ENCODE measurements around the gene CGB2.
"Not testable (repeated sequence)": the region's sequence is repeated elsewhere in the genome, so short reads cannot be mapped to it uniquely, and the experiment has no call there.

CGB2 gene

DNA sequence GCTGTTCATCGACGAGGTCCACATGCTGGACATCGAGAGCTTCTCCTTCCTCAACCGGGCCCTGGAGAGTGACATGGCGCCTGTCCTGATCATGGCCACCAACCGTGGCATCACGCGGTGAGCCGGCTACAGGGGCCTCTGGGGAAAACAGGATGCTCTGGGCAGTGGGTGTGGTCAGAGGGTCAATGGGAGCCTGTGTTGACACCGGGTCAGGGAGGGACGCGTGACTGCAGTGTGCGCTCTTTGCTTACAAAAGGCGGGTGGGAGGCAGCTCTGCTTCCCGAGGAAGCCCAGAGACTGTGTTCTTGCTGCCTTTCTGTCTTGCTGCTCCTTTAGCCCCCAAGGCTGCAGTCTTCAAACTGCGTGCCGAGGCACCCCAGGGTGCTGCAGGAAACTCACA is 20.5 kb upstream of the CGB2 start:
- no peak for DNase-seq

DNA sequence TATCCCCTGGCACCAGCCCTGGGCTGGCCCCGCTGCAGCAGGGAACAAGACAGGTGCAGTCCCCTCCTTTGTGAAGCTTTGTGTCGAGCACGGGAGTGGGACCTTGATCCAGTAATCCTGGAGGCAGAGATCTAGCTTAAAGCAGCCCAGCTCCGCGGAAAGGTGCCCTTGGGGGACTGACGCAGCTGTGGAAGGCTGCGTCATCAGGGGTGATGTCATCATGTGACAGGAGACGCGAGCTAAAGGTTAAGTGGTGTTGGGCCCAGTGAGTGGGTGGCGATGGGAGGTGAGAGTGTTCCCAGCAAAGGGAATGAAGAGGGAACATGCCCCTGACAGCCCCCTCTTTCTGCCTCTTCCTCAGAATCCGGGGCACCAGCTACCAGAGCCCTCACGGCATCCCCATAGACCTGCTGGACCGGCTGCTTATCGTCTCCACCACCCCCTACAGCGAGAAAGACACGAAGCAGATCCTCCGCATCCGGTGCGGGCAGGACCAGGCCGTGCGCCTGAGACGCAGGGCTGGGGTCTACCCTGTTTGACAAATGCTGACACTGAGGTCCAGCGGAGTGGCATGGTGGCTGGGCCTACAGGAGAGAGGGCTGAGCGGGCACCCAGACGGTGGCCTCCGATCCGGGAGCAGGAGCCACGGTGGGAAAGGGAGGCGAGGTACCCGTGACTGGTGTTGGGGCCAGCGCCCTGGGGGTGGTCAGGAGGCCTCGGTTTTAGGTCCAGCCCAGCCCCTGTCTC is 17.4 kb upstream of the CGB2 start:
- DNase-seq = no peak

DNA sequence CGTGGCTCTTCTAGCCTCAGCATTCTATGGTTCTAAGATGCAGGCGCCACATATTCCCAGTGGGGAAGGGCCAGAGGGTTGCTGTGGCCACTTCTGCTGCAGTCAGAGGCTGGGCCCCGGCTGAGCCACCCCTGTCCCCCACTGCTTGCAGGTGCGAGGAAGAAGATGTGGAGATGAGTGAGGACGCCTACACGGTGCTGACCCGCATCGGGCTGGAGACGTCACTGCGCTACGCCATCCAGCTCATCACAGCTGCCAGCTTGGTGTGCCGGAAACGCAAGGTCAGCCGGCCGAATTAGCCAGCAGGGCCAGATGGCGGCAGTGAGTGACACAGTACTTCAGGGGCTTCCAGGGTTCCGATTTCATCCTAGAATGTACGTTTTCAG is 16.8 kb upstream of the CGB2 start:
- no peak for DNase-seq

DNA sequence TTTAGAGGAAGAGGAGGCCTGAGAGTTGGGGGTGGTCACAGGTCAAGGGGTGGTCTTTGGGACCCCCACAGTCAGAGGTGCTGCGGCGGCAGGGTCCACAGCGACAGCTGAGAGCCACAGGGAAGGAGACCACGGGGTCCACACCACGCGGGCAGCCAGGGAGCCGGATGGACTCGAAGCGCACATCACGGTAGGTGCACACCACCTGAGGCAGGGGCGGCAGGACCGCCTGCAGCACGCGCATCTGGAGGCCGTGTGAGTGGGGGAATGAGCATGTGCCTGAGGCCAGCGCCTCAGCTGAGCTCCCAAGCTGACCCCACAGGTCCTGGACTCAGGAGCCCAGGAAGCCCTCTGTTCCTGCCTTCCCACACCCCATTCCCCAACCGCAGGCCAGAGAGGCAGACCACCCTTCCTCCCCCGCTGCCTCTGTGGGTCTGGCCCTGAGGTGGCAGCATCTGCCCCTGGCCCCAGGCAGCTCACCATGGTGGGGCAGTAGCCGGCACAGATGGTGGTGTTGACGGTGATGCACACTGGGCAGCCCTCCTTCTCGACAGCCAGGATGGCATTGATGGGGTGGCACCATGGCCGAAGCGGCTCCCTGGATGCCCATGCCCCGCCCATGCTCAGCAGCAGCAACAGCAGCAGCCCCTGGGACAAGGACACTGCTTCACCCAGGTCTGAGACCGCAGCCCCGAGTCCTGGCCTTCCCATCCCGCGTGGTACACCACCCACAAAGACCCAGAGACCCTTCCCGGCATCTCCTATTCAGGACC is 15.4 kb upstream of the CGB2 start:
- no peak for DNase-seq

DNA sequence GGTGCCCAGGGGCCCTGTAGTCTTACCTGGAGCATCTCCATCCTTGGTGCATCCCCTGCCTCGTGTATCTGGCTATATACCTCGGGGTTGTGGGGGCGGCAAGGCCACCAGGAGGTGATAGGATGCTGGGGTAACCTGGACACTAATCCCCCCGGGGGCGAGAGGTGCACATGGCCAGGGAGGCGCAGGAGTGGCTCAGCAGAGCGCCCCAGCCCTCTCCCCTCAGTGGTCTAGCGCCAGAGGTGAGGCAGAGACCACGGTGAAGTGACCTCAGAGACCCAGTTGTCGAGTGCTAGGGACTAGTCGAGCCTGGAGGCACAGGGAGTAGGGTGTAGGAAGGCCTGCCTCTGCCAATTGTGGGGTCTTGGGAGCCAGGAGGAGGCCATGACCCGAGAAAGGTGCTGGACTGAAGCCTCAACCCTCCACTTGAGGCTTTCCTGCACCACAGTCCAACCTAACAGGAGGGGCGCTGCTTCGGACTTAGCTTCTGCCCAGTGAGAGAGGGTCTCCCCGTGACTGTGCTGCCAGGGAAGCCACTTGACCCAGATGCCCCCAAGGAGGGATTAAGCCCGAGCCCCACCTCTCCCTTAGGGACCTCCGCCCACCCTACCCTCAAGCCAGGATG is 14.5 kb upstream of the CGB2 start, which contains the start of gene LHB:
LHB (minus strand) TSS at position 51 of the 625 bp plus-strand sequence; CDS start at position 41, 10 bp downstream.
- no peak for DNase-seq

DNA sequence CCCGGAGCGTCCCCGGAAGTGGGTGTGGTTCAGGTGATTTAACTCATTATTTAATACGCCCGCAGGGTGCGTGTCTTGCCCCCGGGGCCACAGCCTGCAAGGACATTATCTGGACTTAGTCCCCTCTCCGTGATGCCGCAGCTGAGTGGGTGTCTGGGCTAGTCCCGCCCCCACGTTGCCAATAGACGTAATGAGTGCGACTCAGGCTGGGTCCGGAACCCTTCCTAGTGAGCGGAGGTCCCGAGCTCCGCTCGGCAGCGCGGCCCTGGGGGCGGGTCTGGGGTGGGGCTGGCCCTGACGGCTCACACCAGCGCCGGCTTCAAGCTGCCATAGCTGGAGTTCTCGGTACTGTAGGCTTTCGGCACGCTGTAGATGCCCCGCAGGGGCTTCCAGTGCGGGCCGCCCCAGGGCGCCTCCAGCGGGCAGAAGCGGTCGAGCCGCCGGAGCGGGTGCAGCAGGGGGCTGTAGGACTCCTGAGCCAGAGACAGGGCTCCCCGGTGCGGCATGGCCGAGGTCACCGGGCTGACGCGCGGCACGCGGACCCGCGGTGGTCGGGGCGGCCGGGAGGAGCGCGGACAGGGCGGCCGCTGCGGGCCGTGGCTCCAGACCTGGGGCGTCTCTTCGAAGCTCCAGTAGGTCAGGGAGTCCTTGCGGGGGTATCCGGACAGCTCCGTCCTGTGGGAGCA is 13.9 kb upstream of the CGB2 start:
- peak; percentile 66 for DNase-seq

DNA sequence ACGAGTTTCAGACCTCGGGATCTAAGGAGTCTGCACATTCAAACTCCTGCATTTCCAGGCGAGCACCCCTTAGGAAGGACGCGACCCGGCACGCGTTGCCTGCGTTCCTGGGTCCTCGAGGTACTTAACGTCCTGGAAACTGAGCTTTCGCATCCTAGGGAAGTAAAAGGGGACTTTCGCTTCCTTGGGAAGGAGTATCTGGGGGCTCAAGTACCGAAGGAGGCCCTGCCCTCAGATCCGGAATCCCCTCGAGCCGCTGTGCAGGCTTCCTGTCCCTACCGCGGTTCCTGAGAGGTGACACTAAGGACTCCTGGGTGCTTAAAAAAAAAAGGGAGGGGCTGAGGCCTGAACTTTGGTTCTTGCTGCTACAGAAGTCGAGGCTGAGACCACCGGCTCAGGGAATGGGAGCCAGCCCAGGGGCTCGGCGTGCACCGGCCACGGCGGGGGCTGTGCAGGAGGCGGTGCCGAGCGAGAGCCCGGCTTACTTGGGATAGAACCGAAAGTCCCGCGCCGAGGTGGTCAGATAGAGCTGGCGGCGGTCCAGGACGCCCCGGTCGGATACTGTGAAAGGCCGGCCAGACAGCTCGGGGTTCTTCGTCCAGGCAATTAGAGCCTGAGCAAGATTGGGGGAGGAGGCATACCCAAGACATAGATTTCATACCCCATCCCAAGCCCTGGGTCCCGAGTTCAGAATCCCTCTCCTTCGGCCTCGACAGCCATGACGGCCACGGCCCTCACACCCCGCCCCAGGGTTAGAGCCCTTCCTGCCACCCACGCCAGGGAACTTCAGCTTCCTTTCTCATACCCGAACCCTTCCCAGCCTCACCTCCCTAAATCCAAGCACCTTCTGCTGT is 13.1 kb upstream of the CGB2 start:
- DNase-seq = not testable (repeated sequence)

DNA sequence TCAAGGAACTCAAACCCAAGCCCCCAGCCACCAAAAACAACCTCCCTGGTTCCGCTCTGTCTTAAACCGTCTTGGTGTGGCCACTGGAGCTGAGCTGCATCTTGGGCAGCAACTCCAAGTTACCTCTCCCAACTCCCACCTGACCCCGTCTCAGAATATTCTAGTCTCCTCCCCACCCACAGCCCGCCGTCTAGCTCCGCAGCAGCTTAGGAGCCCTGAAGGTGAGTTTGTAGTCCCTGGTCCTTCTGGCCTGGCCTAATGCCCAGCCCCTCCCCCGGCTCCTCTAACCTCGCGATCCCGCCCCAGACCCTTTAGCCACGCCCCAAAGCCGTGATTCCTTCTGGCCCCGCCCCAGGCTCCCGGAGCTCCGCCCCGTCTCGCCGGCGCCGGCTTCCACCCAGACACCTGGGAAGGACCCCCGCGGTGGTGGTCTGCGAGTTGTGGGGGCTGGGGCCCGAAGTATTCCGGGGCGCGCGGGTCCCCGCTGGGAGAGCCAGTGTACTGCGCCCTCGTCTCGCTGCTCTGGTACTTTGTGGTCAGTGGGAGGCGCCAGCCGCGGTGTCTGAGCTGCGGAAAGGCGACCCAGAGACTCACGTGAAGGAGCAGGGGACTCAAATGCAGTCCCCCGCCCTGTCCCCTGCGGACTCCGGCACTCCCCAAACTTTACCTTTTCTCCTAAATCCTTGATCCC is 12.3 kb upstream of the CGB2 start:
- peak; percentile 68 for DNase-seq

DNA sequence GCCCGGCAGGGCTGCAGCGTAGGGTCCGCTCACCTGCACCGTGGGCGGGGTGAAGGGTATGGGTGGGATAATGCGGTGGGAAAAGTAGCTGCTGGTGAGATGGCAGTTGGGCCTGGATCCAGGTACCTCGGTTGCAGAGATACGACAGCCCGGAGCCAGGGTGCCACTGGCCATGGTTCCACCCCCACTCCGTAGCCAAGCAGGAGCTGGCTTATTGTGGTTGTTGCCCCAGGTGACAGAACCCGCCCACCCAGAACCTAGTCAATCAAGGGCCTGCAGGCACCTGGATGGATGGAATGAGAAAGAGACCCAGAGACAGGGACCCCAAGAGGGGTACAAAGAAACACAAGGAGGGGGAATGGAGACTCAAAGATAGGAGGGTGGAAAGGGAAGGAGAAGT is 11.3 kb upstream of the CGB2 start:
- no peak for DNase-seq

DNA sequence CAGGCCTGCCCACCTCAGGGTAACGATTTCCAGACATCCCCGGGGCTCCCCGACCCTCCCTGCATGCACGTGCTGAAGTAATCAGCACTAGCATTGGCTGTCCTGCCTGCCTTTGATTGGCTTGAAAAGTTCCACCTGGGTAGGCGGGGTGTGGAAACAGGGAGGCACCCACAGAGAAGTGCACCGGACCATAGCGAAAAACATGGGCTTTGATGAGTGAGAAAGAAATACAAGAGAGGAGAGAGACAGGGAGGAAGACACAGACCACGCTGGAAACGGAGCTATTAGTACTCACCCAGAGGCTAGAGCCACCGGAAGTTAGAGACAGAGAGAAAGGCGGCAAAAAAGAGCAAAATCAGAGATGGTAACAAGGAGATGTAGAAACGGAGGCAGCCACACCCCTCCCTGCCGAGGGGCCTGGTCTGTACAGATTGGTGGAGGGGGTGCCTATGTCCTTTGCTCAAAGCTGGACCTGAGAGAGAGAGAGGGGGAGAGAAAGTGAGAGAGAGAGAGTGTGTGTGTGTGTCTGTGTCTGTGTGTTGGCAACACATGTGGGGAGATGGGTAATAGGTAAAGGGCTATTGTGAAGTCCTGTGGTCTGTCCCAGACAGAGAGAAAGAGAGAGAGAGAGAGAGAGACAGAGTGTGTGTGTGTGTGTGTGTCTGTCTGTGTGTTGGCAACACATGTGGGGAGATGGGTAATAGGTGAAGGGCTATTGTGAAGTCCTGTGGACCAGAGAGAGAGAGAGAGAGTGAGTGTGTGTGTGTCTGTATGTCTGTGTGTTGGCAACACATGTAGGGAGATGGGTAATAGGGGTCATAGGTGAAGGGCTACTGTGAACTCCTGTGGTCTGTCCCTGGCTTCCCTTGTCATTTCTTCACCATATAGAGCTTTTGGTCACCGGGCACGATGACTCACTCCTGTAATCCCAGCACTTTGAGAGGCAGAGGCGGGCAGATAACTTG is 10.5 kb upstream of the CGB2 start:
- no peak for DNase-seq

DNA sequence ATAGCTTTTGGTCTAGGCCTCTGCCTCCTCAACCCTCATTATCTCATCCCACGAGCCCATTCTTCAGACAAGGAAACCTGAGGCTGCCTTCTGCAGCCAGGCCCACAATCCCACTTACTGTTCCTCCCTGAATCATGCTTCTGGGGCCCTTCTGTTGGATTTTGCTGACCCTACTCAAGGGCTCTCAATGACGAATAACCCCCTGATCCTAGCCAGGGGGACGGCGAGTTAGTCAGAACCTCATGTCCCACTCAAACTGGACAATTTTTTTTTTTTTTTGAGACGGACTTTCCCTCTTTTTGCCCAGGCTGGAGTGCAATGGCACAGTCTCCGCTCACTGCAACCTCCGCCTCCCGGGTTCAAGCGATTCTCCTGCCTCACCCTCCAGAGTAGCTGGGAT is 9.6 kb upstream of the CGB2 start:
- DNase-seq = no peak

DNA sequence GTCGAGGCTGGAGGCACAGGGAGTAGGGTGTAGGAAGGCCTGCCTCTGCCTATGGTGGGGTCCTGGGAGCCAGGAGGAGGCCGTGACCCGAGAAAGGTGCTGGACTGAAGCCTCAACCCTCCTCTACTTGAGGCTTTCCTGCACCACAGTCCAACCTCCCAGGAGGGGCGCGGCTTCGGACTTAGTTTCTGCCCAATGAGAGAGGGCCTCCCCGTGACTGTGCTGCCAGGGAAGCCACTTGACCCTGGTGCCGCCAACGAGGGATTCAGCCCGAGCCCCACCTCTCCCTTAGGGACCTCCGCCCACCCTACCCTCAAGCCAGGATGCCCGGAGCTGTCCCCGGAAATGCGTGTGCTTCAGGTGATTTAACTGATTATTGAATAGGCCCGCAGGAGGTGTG is 7.5 kb upstream of the CGB2 start, which contains the start of gene CGB3:
CGB3 (minus strand) TSS at position 101 of the 400 bp plus-strand sequence. CDS start 362 bp downstream, outside the sequence.
- DNase-seq = not testable (repeated sequence)

DNA sequence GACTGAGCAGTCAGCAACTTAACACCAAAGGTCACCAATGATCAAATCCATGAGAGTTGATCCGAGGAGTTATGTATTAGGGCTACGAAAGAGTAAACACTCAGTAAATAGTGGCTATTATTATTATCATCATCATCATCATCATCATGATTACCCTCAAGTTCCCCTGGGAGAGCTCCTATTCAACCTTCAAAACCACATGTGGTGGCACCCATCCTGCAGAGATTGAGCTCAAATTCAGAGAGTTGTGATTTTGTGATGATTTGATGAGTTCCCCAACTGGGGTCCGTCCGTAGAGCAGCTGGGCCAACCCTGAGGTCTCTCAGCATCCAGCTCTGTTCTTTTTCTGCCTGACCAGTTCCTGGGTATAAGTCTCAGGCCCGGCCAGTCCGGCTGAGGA is 6.6 kb upstream of the CGB2 start:
- not testable (repeated sequence) for DNase-seq

DNA sequence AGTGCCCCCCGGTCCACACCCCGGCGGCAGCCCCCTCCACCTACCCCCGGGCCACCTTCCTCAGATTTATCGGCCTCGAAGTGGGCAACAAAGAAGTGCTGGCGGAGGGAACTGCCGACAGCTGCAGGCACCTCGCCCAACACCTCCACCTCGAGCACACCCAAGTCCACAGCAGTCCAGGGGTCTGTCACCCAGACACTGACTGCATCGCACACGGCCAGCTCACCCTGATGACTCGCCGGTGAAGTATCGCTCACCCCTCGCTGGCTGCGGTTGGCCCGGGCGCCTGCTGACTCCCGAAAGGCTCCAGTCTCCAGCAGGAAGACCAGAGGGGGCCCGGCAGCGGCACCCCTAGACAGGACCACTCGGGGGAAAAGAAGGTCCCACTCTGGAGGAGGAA is 6.1 kb upstream of the CGB2 start:
- not testable (repeated sequence) for DNase-seq

DNA sequence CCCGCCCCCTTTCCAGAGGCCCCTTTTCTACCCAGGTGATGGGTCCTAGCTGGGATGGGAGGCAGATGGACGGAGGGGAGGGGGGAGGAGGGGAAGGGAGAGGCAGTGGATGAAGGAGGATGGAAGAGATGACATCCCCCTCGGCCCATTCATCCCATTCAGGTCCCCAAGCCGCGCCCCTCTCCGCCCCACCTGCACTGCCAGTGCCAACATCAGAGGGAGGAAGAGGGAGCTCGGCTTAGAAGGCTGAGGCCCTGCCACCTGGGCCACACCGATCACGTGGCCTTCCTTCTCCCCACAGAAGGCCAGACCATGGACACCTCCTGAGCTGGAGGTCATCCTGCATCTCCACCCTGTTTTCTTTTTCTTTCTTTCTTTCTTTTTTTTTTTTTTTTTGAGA is 3.0 kb upstream of the CGB2 start:
- DNase-seq = not testable (repeated sequence)

DNA sequence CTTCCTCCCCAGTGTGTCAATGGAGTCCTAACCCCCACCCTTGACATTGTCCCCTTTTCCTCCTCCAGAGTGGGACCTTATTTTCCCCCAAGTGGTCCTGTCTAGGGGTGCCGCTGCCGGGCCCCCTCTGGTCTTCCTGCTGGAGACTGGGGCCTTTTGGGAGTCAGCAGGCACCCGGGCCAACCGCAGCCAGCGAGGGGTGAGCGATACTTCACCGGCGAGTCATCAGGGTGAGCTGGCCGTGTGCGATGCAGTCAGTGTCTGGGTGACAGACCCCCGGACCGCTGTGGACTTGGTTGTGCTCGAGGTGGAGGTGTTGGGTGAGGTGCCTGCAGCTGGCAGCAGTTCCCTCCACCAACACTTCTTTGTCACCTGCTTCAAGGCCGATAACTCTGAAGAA is 1.9 kb upstream of the CGB2 start:
- DNase-seq = not testable (repeated sequence)

DNA sequence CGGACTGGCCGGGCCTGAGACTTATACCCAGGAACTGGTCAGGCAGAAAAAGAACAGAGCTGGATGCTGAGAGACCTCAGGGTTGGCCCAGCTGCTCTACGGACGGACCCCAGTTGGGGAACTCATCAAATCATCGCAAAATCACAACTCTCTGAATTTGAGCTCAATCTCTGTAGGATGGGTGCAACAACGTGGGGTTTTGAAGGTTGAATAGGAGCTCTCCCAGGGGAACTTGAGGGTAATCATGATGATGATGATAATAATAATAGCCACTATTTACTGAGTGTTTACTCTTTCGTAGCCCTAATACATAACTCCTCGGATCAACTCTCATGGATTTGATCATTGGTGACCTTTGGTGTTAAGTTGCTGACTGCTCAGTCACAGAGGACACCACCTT is 1.4 kb upstream of the CGB2 start:
- not testable (repeated sequence) for DNase-seq

DNA sequence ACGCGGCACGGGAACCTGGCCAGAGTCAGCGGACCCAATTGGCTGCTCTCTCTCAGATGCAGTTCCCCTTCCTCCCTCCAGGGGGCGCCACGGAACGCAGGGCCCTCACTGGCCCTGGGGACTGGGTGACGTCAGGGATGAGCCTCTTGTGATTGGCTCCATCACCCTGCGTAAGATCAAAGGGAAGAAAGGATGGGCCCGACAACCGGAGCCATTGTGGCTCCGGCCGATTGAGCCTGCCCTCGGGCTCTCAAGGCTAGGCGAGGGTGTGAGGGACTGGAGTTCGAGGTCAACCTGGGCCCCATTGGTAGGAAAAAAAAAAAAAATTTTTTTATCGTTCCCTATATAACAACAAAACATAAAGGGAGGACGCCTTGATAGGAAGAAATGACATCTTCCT is 5.1 kb downstream of the CGB2 start, which contains the start of gene CGB1:
CGB1 (minus strand) TSS at position 81 of the 400 bp plus-strand sequence. CDS start 184 bp downstream, outside the sequence.
- DNase-seq = peak; percentile 79

DNA sequence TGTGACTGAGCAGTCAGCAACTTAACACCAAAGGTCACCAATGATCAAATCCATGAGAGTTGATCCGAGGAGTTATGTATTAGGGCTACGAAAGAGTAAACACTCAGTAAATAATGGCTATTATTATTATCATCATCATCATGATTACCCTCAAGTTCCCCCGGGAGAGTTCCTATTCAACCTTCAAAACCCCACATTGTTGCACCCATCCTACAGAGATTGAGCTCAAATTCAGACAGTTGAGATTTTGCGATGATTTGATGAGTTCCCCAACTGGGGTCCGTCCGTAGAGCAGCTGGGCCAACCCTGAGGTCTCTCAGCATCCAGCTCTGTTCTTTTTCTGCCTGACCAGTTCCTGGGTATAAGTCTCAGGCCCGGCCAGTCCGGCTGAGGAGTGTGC is 6.4 kb downstream of the CGB2 start:
- DNase-seq = not testable (repeated sequence)

Measured in stimulated activated CD4-positive, alpha-beta T cell treated with anti-CD3 and anti-CD28 coated beads, Interleukin-1b, Interleukin-23, amount 100 ng/mL, for 48 hours (primary cell).